ENCODE measurements around the gene PCDHA9.
"Not testable (repeated sequence)": the region's sequence is repeated elsewhere in the genome, so short reads cannot be mapped to it uniquely, and the experiment has no call there.

The PCDHA9 gene

DNA sequence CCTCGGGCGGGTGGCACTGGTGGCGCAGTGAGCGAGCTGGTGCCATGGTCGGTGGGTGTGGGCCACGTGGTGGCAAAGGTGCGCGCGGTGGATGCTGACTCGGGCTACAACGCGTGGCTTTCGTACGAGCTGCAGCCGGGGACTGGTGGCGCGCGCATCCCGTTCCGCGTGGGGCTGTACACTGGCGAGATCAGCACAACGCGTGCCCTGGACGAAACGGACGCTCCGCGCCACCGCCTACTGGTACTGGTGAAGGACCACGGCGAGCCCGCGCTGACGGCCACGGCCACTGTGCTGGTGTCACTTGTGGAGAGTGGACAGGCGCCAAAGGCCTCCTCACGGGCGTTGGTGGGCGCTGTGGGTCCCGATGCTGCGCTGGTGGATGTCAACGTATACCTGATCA, 39.3 kb upstream of the PCDHA9 start:
- Histone ChIP-seq H3K9ac (ENCODE audit: insufficient read length) (no peak overlapping the region), H3K9me3 (ENCODE audit: low read depth, low read length) (no peaks in the 10 kb centered on the region), H3K27ac (no peak overlapping the region), H3K4me3 (no peak overlapping the region), H3K36me3 (ENCODE audit: insufficient read depth, low read length) (no peaks in the 10 kb centered on the region)
- no peak for DNase-seq (ENCODE audit: low read depth, low spot score)
- TF ChIP-seq FOXP2 (optimal IDR thresholded peaks at IDR 0.05; ENCODE audit: control extremely low read depth, extremely low read length, insufficient read depth) = no peak
- no peak for TF ChIP-seq POLR2AphosphoS5 (IDR thresholded peaks at IDR 0.05; ENCODE audit: borderline replicate concordance, low read depth, low read length)
- no peak for TF ChIP-seq EZH2 (IDR thresholded peaks at IDR 0.05)

DNA sequence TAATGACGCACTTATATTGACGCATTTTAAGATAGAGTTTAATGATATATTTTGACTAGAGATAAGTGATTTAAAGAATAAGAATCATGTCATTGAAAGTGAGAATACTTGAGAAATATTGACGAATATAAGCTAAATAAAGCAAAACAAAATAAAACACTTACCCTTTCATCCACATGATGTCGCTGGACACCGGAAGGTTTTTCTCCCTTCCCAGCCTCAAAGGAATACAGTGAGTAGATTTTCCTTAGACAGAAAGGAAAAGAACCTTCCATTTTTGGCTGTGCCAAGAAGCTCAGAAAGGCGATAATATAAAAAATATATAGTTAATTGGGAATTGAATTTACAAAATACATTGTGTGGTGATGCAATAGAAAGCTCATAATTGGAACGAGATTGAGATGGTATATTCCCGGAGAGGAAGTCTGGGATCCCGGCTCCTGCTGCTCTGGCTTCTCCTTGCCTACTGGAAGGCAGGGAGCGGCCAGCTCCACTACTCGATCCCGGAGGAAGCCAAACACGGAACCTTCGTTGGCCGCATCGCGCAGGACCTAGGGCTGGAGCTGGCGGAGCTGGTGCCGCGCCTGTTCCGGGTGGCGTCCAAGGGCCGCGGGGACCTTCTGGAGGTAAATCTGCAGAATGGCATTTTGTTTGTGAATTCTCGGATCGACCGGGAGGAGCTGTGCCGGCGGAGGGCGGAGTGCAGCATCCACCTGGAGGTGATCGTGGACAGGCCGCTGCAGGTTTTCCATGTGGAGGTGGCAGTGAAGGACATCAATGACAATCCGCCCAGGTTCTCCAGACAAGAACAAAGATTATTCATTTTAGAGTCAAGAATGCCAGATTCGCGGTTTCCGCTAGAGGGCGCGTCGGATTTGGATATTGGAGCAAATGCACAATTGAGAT, 26.6 kb upstream of the PCDHA9 start, which contains the start of gene PCDHA5:
Gene PCDHA5 (plus strand): TSS at position 239 of the 906 bp plus-strand sequence.
- peak; percentile 58 for DNase-seq (ENCODE audit: low read depth, low spot score)
- no peaks in the 10 kb centered on the region for H3K36me3 ChIP-seq (ENCODE audit: insufficient read depth, low read length)
- H3K4me3 ChIP-seq = peak within 1 kb of the TSS; percentile 87
- no peaks in the 10 kb centered on the region for H3K9me3 ChIP-seq (ENCODE audit: low read depth, low read length)
- H3K27ac ChIP-seq = peak within 1 kb of the TSS; percentile 52; the same call in 1 of the 2 replicates
- TF ChIP-seq EZH2 (IDR thresholded peaks at IDR 0.05) (no peak), POLR2AphosphoS5 (IDR thresholded peaks at IDR 0.05; ENCODE audit: borderline replicate concordance, low read depth, low read length) (no peak), FOXP2 (optimal IDR thresholded peaks at IDR 0.05; ENCODE audit: control extremely low read depth, extremely low read length, insufficient read depth) (no peak)
- peak within 1 kb of the TSS; percentile 86 for H3K9ac ChIP-seq (ENCODE audit: insufficient read length)

DNA sequence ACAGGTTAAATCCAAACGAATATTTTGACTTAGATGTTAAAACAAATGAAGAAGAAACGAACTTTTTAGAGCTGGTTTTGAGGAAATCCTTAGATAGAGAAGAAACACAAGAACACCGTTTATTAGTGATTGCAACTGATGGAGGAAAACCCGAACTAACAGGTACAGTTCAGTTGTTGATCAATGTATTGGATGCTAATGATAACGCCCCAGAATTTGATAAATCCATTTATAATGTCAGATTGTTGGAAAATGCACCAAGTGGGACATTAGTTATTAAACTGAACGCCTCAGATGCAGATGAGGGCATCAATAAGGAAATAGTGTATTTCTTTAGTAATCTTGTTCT, 25.9 kb upstream of the PCDHA9 start:
- Histone ChIP-seq H3K9me3 (ENCODE audit: low read depth, low read length) (no peaks in the 10 kb centered on the region; the same call in 1 of the 2 replicates), H3K4me3 (peak overlapping the region; percentile 87), H3K9ac (ENCODE audit: insufficient read length) (peak overlapping the region; percentile 86), H3K36me3 (ENCODE audit: insufficient read depth, low read length) (no peaks in the 10 kb centered on the region), H3K27ac (no peak overlapping the region)
- DNase-seq (ENCODE audit: low read depth, low spot score) = no peak
- TF ChIP-seq FOXP2 (optimal IDR thresholded peaks at IDR 0.05; ENCODE audit: control extremely low read depth, extremely low read length, insufficient read depth) (no peak), EZH2 (IDR thresholded peaks at IDR 0.05) (no peak), POLR2AphosphoS5 (IDR thresholded peaks at IDR 0.05; ENCODE audit: borderline replicate concordance, low read depth, low read length) (no peak)

DNA sequence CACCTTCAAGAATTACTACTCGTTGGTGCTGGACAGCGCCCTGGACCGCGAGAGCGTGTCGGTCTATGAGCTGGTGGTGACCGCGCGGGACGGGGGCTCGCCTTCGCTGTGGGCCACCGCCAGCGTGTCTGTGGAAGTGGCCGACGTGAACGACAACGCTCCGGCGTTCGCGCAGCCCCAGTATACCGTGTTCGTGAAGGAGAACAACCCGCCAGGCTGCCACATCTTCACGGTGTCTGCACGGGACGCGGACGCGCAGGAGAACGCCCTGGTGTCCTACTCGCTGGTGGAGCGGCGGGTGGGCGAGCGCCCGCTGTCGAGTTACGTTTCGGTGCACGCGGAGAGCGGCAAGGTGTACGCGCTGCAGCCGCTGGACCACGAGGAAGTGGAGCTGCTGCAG, 25.2 kb upstream of the PCDHA9 start:
- not testable (repeated sequence) for H3K9me3 ChIP-seq (ENCODE audit: low read depth, low read length); H3K9ac ChIP-seq (ENCODE audit: insufficient read length); DNase-seq (ENCODE audit: low read depth, low spot score); H3K36me3 ChIP-seq (ENCODE audit: insufficient read depth, low read length); H3K27ac ChIP-seq; H3K4me3 ChIP-seq

DNA sequence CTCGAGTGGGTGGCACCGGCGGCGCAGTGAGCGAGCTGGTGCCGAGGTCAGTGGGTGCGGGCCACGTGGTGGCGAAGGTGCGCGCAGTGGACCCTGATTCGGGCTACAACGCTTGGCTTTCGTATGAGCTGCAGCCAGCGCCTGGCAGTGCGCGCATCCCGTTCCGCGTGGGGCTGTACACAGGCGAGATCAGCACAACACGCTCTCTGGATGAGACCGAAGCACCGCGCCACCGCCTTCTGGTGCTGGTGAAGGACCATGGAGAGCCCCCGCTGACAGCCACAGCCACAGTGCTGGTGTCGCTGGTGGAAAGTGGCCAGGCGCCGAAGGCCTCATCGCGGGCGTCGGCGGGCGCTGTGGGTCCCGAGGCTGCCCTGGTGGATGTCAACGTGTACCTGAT, 24.7 kb upstream of the PCDHA9 start:
- Histone ChIP-seq H3K9me3 (ENCODE audit: low read depth, low read length) (no peaks in the 10 kb centered on the region; the same call in 1 of the 2 replicates), H3K36me3 (ENCODE audit: insufficient read depth, low read length) (no peaks in the 10 kb centered on the region), H3K4me3 (no peak overlapping the region), H3K27ac (no peak overlapping the region), H3K9ac (ENCODE audit: insufficient read length) (no peak overlapping the region)
- TF ChIP-seq FOXP2 (optimal IDR thresholded peaks at IDR 0.05; ENCODE audit: control extremely low read depth, extremely low read length, insufficient read depth) = no peak
- DNase-seq (ENCODE audit: low read depth, low spot score) = no peak

DNA sequence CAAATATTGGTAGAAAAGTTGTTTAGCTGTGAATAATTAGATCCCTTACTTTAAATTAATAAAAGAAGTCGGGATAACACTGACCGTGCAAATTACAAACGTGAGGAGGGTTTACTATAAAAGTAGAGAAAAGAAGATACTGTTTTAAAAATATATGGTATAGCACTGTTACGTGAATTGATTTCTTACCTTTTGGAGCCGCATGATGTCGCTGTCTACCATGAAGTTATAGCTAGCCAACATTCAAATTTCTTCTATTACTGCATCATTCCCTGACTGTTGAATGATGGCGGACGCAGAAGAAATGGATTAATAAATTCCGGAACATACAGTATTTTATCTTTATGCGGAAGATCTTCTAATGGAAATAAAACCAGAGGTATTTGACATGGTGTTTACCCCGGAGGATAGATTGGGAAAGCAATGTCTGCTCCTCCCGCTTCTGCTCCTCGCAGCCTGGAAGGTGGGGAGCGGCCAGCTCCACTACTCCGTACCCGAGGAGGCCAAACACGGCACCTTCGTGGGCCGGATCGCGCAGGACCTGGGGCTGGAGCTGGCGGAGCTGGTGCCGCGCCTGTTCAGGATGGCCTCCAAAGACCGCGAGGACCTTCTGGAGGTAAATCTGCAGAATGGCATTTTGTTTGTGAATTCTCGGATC, 20.3 kb upstream of the PCDHA9 start, which contains the start of gene PCDHA6:
Gene PCDHA6 (plus strand): TSS at position 257 of the 658 bp plus-strand sequence. CDS start 132 bp downstream, at position 389.
- H3K9me3 ChIP-seq (ENCODE audit: low read depth, low read length) = no peaks in the 10 kb centered on the region; the same call in 1 of the 2 replicates

DNA sequence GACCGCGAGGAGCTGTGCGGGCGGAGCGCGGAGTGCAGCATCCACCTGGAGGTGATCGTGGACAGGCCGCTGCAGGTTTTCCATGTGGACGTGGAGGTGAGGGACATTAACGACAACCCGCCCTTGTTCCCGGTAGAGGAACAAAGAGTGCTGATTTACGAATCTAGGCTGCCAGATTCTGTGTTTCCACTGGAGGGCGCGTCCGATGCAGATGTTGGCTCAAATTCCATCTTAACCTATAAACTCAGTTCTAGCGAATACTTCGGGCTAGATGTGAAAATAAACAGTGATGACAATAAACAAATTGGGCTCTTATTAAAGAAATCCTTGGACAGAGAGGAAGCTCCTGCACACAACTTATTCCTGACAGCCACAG, 19.8 kb upstream of the PCDHA9 start:
- Histone ChIP-seq H3K9ac (ENCODE audit: insufficient read length) (no peak overlapping the region), H3K9me3 (ENCODE audit: low read depth, low read length) (no peaks in the 10 kb centered on the region; the same call in 1 of the 2 replicates), H3K36me3 (ENCODE audit: insufficient read depth, low read length) (no peaks in the 10 kb centered on the region), H3K4me3 (no peak overlapping the region), H3K27ac (no peak overlapping the region)
- TF ChIP-seq POLR2AphosphoS5 (IDR thresholded peaks at IDR 0.05; ENCODE audit: borderline replicate concordance, low read depth, low read length) (no peak), EZH2 (IDR thresholded peaks at IDR 0.05) (no peak), FOXP2 (optimal IDR thresholded peaks at IDR 0.05; ENCODE audit: control extremely low read depth, extremely low read length, insufficient read depth) (no peak)
- DNase-seq (ENCODE audit: low read depth, low spot score) = no peak

More for the DNA sequence above, 20.3 kb upstream of the PCDHA9 start, which contains the start of gene PCDHA6:
- H3K4me3 ChIP-seq = no peak within 1 kb of the TSS
- H3K27ac ChIP-seq = no peak within 1 kb of the TSS
- TF ChIP-seq POLR2AphosphoS5 (IDR thresholded peaks at IDR 0.05; ENCODE audit: borderline replicate concordance, low read depth, low read length) = no peak
- no peak for DNase-seq (ENCODE audit: low read depth, low spot score)
- H3K36me3 ChIP-seq (ENCODE audit: insufficient read depth, low read length) = no peaks in the 10 kb centered on the region
- H3K9ac ChIP-seq (ENCODE audit: insufficient read length) = no peak within 1 kb of the TSS

DNA sequence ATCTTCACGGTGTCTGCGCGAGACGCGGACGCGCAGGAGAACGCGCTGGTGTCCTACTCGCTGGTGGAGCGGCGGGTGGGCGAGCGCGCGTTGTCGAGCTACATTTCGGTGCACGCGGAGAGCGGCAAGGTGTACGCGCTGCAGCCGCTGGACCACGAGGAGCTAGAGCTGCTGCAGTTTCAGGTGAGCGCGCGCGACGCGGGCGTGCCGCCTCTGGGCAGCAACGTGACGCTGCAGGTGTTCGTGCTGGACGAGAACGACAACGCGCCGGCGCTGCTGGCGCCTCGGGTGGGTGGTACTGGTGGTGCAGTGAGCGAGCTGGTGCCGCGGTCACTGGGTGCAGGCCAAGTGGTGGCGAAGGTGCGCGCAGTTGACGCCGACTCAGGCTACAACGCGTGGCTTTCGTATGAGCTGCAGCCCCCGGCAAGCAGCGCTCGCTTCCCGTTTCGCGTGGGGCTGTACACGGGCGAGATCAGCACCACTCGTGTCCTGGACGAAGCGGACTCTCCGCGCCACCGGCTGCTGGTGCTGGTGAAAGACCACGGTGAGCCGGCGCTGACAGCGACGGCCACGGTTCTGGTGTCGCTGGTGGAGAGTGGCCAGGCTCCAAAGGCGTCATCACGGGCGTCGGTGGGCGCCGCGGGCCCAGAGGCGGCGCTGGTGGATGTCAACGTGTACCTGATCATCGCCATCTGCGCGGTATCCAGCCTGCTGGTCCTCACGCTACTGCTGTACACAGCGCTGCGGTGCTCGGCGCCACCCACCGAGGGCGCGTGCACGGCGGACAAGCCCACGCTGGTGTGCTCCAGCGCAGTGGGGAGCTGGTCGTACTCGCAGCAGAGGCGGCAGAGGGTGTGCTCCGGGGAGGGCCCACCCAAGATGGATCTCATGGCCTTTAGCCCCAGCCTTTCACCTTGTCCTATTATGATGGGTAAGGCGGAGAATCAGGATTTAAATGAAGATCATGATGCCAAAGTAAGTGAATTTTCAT, 18.4 kb upstream of the PCDHA9 start:
- H3K9me3 ChIP-seq (ENCODE audit: low read depth, low read length); H3K27ac ChIP-seq; H3K4me3 ChIP-seq; DNase-seq (ENCODE audit: low read depth, low spot score); H3K36me3 ChIP-seq (ENCODE audit: insufficient read depth, low read length); H3K9ac ChIP-seq (ENCODE audit: insufficient read length): not testable (repeated sequence)

Measured in SK-N-MC (cell line).